ENCODE data around the gene CLIP3.
"Not testable (repeated sequence)": the region's sequence is repeated elsewhere in the genome, so short reads cannot be mapped to it uniquely, and the experiment has no call there.

The CLIP3 gene

DNA sequence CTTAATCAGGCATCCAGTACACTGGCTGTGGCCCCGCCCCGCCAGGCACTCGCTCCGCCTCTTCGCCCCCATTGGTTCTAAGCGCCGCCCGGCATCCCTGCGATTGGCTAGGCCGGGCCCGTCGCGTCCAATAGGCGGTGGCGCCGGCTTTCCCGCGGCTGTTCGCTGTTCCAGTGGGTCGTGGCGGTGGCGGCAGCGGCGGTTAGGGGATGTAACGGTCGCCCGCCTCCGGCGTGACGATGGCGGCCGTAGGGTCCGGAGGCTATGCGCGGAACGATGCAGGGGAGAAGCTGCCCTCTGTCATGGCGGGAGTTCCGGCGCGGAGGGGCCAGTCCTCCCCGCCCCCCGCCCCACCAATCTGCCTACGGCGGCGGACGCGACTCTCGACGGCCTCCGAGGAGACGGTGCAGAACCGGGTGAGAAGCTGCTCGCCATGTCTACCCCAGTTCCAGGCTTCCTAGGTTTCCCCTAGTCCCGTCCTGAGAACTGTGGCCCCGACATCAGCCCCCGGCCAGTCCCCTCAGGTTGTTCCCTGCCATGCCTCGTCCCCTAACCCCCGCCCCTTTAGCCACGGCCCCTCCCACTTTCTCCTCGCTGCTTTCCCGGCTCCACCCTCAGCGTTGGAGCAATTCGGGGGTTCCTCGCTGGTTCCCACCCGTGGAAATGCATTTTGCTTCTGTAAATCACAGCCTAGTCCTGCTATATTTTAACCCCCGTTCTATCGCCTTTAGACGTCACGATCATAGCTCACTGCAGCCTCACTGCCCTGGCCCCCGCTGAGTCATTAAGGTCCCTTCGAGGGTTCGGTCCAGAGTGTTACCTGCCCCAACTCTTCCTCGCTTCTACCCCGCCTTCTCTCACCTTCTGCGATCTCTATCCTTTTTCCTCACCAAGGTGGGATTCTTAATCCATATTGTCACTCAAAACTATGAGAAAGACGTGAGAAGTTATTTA is 22.3 kb upstream of the CLIP3 start, which contains the start of gene WDR62:
TSS of gene WDR62 (plus strand) at position 165 of the 954 bp plus-strand sequence. CDS start at position 240, 75 bp downstream.
- H3K27ac Mint-ChIP-seq, result peak within 1 kb of the TSS; percentile 85
- H3K9me3 Mint-ChIP-seq, result no peaks in the 10 kb centered on the region
- peak; percentile 91 for ATAC-seq
- H3K4me1 Mint-ChIP-seq, result peaks cover 13% of the 10 kb centered on the region
- no peaks in the 10 kb centered on the region for H3K27me3 Mint-ChIP-seq
- H3K4me3 Mint-ChIP-seq, result peak within 1 kb of the TSS; percentile 95
- no peaks in the 10 kb centered on the region for H3K36me3 Mint-ChIP-seq

DNA sequence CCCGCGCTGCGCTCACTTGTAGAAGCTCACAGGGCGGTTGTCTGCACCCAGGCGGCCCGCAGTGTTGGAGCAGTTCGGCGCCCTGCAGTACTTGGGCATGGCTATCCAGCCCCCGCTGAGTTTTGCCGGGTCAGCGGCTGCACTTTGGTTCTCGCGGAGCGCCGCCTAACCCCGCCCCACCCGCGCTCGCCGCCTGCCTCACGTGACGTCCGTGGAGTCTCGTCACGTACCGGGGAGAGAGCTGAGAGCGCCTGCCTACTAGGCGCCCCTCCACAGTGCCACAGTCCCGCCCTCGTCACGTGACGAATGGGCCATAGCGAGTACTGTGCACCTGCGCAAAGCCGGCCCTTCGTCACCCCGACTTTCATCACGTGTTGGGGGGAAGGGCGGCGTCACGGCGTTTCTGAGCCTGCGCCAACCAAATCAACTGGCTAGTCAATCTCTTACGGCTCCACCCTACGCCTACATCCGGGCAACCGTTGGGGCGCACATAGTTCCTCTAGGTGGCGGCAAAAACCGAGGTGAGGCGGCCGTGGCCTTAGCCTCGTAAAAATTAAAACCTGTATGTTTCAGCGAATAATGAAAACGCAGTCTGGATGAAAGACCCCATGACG is 21.6 kb upstream of the CLIP3 start, which contains the start of gene THAP8:
TSS of gene THAP8 (minus strand) at position 167 of the 614 bp plus-strand sequence. CDS start at position 99, 68 bp downstream.
- H3K27me3 Mint-ChIP-seq, result no peaks in the 10 kb centered on the region

DNA sequence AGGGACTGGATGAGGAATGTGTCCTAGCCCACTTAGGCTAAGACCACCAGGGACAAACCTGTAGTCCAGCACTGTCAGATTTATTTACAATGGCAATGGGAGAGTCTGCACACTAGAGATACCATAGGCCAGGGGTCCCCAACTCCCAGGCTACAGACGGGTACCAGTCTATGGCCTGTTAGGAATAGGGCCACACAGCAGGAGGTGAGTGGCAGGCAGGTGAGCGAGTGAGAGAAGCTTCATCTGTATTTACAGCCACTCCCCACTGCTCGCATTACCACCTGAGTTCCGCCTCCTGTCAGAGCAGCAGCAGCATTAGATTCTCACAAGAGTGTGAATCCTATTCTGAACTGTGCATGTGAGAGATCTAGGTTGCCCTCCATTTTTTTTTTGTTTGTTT is 19.0 kb upstream of the CLIP3 start:
- no peaks in the 10 kb centered on the region for H3K36me3 Mint-ChIP-seq
- no peak overlapping the region for H3K27ac Mint-ChIP-seq
- peaks cover 13% of the 10 kb centered on the region for H3K4me1 Mint-ChIP-seq
- no peaks in the 10 kb centered on the region for H3K9me3 Mint-ChIP-seq
- no peaks in the 10 kb centered on the region for H3K27me3 Mint-ChIP-seq
- ATAC-seq, result no peak
- H3K4me3 Mint-ChIP-seq, result no peak overlapping the region

More for the DNA sequence above, 21.6 kb upstream of the CLIP3 start, which contains the start of gene THAP8:
- peak; percentile 95 for ATAC-seq
- H3K36me3 Mint-ChIP-seq, result no peaks in the 10 kb centered on the region
- H3K4me3 Mint-ChIP-seq, result peak within 1 kb of the TSS; percentile 95
- peaks cover 13% of the 10 kb centered on the region for H3K4me1 Mint-ChIP-seq
- H3K9me3 Mint-ChIP-seq, result no peaks in the 10 kb centered on the region
- peak within 1 kb of the TSS; percentile 85 for H3K27ac Mint-ChIP-seq

DNA sequence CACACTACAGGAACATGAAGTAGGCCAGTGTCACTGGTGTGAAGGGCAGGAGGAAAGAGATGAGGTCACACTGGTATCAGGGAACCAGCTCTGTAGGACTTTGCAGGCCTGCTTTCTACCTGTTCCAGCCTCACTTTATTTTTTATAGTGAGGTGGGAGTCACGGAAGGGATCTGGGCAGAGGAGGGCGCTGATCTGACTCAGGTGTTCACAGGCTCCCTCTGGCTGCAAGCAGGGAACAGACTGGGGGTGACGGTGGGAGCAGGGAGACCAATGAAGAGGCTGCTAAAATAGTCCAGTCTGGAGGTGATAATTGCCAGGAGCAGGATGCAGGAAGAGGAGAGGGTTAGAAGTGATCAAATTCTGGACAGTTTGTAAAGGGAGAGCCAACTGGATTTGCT is 18.6 kb upstream of the CLIP3 start:
- Mint-ChIP-seq H3K36me3 (peaks cover 2% of the 10 kb centered on the region), H3K27ac (no peak overlapping the region), H3K4me3 (no peak overlapping the region), H3K4me1 (peaks cover 13% of the 10 kb centered on the region), H3K27me3 (no peaks in the 10 kb centered on the region), H3K9me3 (no peaks in the 10 kb centered on the region)
- ATAC-seq, result no peak

DNA sequence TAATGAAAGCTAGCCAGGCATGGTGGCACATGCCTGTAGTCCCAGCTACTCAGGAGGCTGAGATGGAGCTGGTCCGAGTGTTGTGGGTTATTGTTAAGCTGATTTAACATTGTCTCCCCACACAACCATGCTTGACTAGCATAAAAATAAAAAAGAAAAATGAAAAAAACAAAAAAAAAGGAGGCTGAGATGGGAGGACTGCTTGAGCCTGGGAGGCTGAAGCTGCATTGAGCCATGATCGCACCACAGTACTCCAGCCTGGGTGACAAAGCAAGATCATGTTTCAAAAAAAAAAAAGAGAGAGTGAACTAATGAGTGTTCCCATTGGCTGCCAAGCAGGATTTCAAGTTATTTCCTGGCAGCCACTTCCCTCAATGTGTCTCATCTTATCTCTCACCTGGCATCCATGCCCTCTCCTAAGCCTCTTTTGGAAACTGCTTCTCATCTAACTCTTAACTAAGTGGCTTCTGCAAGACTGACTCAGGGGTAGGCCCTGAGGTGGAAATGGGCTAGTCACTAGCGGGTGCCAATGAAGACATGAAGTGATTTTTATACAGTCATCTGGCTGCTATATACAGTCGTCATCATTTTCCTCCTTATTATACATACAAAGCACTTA is 16.5 kb upstream of the CLIP3 start:
- Mint-ChIP-seq H3K27ac (no peak overlapping the region), H3K4me3 (no peak overlapping the region), H3K4me1 (peaks cover 6% of the 10 kb centered on the region), H3K27me3 (no peaks in the 10 kb centered on the region), H3K36me3 (peaks cover 13% of the 10 kb centered on the region), H3K9me3 (no peaks in the 10 kb centered on the region)
- ATAC-seq, result no peak

DNA sequence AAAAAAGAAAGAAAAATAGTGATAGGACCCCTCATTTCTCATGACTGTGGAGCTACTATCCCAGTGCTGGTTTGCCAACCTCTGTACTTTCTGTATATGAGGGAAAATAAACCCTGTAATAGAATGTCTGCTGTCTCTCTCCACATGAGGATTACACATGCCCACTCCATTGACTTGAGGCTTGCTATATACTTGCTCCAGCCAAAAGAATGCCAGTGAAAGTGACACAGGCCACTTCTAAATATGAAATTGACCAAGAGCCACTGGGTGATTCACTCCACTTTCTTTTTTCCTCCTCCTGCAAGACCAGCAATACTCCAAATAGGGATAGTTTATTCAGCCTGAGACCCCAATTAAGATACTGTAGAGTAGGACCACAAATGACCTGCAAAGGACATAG is 15.2 kb upstream of the CLIP3 start:
- Mint-ChIP-seq H3K4me1 (peaks cover 6% of the 10 kb centered on the region), H3K27ac (no peak overlapping the region), H3K27me3 (no peaks in the 10 kb centered on the region), H3K9me3 (no peaks in the 10 kb centered on the region), H3K36me3 (peaks cover 13% of the 10 kb centered on the region), H3K4me3 (no peak overlapping the region)
- no peak for ATAC-seq

DNA sequence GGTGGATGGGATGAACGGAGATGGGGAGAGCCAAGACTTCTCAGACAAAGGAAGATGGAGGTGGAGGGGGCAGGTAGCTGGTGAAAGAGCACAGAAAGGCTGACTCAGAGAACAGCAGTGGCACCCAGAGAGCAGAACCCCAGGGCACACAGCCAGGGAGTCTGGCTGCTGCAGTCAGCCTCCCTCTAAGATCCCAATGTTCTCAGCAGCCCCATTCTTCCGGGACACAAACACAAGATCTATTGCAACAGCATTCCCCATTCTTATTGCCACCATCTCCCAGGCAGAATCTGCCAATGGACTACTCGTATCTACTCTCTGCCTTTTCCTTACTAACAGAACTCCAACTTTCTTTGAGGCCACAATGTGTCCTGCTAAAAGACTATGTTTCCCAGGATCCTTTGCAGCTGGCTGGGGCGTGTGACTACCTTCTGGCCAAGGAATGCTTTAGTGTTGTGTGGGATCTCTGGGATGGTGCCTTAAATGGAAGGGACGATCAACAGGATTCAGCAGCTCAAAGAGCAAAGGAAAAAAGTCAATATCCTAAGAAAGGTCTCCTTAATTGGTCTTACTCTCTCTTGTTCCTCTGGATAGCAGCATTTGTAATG is 13.9 kb upstream of the CLIP3 start:
- H3K36me3 Mint-ChIP-seq, result peaks cover 13% of the 10 kb centered on the region

DNA sequence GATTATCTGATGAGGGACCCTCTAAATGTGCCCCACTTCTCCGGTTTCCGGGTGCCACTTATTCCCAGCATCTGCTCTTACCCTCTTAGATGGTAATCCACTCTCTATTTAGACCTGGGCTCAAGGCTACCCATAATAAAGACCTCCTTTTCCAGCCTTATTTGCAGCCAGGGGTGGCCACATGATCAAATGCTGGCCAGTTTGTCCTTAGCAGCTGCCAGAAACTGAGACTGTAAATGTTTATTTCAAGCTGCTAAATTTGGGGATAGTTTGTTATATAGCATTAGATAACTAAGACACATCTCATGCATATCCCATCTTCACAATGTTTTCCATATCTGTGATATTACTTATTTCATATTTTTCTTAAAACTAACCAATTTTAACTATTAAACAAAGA is 11.3 kb upstream of the CLIP3 start:
- H3K27ac Mint-ChIP-seq, result no peak overlapping the region
- peaks cover 13% of the 10 kb centered on the region for H3K36me3 Mint-ChIP-seq
- H3K27me3 Mint-ChIP-seq, result no peaks in the 10 kb centered on the region
- no peaks in the 10 kb centered on the region for H3K9me3 Mint-ChIP-seq
- no peaks in the 10 kb centered on the region for H3K4me1 Mint-ChIP-seq
- no peak overlapping the region for H3K4me3 Mint-ChIP-seq
- no peak for ATAC-seq

More for the DNA sequence above, 13.9 kb upstream of the CLIP3 start:
- Mint-ChIP-seq H3K4me1 (peaks cover 6% of the 10 kb centered on the region), H3K4me3 (no peak overlapping the region), H3K27me3 (no peaks in the 10 kb centered on the region), H3K27ac (no peak overlapping the region), H3K9me3 (no peaks in the 10 kb centered on the region)
- ATAC-seq, result no peak

DNA sequence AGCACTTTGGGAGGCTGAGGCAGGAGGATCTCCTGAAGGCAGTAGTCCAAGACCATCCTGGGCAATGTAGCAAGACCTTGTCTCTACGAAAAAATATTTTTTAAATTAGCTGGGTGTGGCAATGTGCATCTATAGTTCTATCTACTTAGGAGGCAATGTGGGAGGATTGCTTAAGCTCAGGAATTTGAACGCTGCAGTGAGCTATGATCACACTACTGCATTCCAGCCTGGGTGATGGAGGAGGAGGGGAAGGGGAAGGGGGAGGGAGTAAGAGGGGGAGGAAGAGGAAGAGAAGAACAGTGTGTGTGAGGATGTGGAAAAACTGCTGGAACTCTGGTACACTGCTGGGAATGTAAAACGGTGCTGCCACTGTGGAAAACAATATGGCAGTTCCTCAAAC is 9.2 kb upstream of the CLIP3 start:
- no peak overlapping the region for H3K4me3 Mint-ChIP-seq
- peaks cover 19% of the 10 kb centered on the region for H3K36me3 Mint-ChIP-seq
- no peak for ATAC-seq
- H3K4me1 Mint-ChIP-seq, result no peaks in the 10 kb centered on the region
- no peaks in the 10 kb centered on the region for H3K27me3 Mint-ChIP-seq
- no peaks in the 10 kb centered on the region for H3K9me3 Mint-ChIP-seq
- no peak overlapping the region for H3K27ac Mint-ChIP-seq

DNA sequence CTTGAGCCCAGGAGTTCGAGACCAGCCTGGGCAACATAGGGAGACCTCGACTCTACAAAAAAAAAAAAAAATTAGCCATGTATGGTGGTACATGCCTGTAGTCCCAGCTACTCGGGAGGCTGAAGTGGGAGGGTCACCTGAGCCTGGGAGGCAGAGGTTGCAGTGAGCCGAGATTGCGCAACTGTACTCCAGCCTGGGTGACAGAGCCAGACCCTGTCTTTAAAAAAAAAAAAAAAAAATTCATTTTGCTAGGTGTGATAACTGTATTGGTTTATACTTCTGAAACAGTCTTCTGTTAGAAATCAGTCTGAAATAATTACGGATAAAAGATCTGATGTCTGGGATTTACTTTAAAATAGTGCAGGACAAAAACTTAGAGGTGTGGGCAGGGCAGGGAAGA is 8.4 kb upstream of the CLIP3 start:
- H3K4me3 Mint-ChIP-seq, H3K27me3 Mint-ChIP-seq, H3K4me1 Mint-ChIP-seq, H3K27ac Mint-ChIP-seq, ATAC-seq, H3K9me3 Mint-ChIP-seq: not testable (repeated sequence)
- peaks cover 16% of the 10 kb centered on the region for H3K36me3 Mint-ChIP-seq

DNA sequence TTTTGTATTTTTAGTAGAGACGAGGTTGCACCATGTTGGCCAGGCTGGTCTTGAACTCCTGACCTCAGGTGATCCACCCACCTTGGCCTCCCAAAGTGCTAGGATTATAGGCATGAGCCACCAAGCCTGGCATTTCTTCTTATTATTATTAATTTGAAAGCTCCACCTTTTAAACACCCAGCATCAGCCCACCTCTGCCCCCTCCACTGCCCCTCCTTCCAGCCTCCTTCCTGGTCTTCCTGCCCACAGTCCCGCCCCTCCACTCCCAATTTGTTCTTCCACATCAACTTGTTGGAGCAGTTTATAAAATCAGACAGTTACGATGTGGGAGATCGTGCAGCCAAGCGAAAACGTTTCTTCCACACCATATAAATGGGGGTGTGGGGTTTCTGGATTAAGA is 7.8 kb upstream of the CLIP3 start:
- Mint-ChIP-seq H3K27me3 (no peaks in the 10 kb centered on the region), H3K4me1 (no peaks in the 10 kb centered on the region), H3K36me3 (peaks cover 15% of the 10 kb centered on the region), H3K9me3 (no peaks in the 10 kb centered on the region), H3K27ac (no peak overlapping the region), H3K4me3 (no peak overlapping the region)
- no peak for ATAC-seq

DNA sequence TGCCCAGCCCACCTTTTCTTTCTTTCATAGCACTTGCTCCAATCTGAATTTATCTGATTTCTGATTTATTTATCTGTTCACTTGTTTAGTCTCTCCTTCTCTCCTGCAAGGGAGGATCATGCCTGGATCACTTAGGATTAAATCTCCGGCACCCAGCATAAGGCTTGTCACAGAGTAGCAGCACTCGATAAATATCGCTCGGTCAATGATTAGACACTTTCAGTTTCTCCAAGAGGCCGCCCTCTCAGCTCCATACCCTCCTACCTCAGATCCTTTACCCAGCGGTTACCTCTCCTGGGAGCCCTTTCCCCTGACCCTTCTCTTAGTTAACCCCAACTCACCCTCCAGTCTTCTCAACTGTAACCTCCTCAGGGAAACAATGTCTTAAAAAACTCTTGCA is 1.4 kb downstream of the CLIP3 start:
- H3K4me1 Mint-ChIP-seq, result peaks cover 7% of the 10 kb centered on the region
- no peak for ATAC-seq
- no peaks in the 10 kb centered on the region for H3K9me3 Mint-ChIP-seq
- H3K36me3 Mint-ChIP-seq, result peaks cover 45% of the 10 kb centered on the region
- H3K27me3 Mint-ChIP-seq, result no peaks in the 10 kb centered on the region
- H3K4me3 Mint-ChIP-seq, result no peak overlapping the region
- no peak overlapping the region for H3K27ac Mint-ChIP-seq

DNA sequence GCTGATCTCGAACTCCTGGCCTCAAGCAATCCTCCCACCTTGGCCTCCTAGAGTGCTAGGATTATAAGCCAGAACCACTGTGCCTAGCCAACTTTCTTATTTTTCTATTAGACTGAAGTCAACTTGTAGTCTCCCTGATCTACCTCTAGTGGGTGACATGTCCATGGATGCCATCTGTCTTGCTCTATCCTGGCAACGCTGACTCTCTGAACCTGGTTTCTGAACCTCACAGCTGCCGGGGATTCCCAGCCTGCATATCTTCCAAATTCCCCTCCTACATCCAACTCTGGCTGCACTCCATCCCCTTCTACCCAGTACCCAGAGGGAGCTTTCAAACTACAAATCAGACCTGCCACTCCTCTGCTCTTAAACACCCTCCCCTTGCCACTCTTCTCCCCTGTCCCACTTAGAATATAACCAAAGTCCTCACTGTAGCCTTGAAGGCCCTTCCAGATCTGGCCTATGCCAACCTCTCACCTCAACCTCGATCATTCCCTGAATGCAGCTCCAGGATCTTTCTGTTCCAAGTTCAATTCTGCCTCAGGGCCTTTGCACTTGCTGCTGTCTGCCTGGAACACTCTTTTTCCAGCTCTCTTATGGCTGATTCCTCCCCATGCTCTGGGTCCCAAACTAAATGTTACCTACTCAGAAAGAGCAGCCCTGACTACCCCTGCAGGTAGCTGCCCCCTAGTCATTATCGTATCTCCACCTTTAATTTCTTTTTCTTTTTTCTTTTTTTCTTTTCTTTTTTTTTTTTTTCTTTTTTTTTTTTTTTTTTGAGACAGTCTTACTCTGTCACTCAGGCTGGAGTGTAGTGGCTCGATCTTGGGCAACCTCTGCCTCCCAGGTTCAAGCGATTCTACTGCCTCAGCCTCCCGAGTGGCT is 2.2 kb downstream of the CLIP3 start:
- H3K36me3 Mint-ChIP-seq, result peaks cover 40% of the 10 kb centered on the region
- no peak for ATAC-seq

DNA sequence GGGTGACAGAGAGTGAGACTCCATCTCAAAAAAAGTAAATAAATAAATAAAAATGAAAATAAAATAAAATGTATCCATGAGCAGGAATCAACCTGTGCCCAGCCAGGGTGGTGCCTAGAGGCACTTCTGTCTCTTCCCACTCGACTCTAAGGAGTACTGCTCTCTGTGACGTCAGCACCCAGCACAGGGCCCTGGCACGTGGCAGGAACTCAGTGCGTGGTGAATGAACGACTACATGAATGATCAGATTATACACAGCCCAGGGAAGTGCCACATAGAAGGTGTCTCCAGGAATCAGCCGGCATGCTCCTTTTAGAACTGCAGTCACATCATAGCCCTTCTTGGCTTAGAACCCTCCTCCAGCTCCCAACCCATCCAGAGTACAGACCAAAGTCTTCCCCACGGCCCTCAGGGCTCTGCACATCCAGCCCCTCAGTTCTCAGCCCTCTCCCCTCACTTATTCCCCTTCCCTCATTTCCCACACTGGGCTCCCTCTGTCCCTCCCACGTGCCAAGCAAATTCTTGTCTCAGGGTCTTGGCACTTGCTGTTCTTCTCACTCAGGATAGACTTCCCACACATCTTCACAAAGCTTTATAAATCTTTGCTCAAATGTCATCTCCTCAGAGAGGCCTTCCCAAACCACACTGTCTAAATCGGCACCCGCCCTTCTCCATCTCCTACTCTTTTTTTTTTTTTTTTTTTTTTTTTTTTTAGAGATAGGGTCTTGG is 4.2 kb downstream of the CLIP3 start:
- peaks cover 7% of the 10 kb centered on the region for H3K4me1 Mint-ChIP-seq
- H3K9me3 Mint-ChIP-seq, result no peaks in the 10 kb centered on the region
- H3K36me3 Mint-ChIP-seq, result peaks cover 33% of the 10 kb centered on the region
- no peak overlapping the region for H3K4me3 Mint-ChIP-seq
- ATAC-seq, result no peak
- no peak overlapping the region for H3K27ac Mint-ChIP-seq
- no peaks in the 10 kb centered on the region for H3K27me3 Mint-ChIP-seq

More for the DNA sequence above, 2.2 kb downstream of the CLIP3 start:
- Mint-ChIP-seq H3K4me3 (no peak overlapping the region), H3K9me3 (no peaks in the 10 kb centered on the region), H3K27me3 (no peaks in the 10 kb centered on the region), H3K4me1 (peaks cover 7% of the 10 kb centered on the region), H3K27ac (no peak overlapping the region)
